Measurements from ENCODE around the gene PPP1R9B. TPM values are rescaled to one million over a fixed set of nuclear protein-coding genes. Genes with fewer than 3 reads are reported as not detected.
A peak's percentile ranks its signal among the peaks of the same experiment; 100 is the strongest.

The PPP1R9B gene
- total and polyA plus RNA-seq, 2 donors (not counting 1 experiment from before 2014, with no cell fraction given): 80.7 to 220 TPM

DNA sequence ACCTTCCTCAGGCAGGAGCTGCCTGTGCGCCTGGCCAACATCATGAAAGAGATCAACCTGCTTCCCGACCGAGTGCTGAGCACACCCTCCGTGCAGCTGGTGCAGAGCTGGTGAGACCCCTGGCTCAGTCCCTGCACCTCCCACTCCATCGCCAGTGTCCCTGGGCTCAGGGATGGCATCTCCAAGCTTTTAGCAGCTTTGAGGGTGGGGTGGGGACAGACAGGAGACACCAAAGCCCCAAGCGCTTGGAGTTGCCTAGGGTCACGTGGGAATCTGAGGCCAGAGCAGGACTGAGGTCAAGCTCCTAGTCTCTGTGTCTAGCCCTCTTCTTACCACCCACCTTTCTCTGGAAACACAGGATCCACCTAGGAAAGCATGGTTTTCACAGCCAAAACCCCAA is 53.0 kb downstream of the PPP1R9B start:
- H3K36me3 ChIP-seq (replicated peaks in 1 of 2; ENCODE audit: control extremely low read depth in 1 of 2, control insufficient read depth in 1 of 2, extremely low read depth in 1 of 2, insufficient read depth in 2 of 2, low read length in 1 of 2): peaks cover 0 to 37% of the 10 kb centered on the region in 2 experiments
- H2AFZ ChIP-seq (ENCODE audit: insufficient read depth, low read depth, low read length, poor library complexity, severe bottlenecking): no peak overlapping the region
- H3K27me3 Mint-ChIP-seq: no peaks in the 10 kb centered on the region
- no peak overlapping the region for H3K9ac ChIP-seq (ENCODE audit: low read length)
- H3K4me3 ChIP-seq (ENCODE audit: control extremely low read depth in 1 of 5, extremely low read depth in 1 of 5, insufficient read depth in 1 of 5, low read depth in 2 of 5, low read length in 4 of 5): no peak overlapping the region
- peaks cover 17% of the 10 kb centered on the region for H4K20me1 ChIP-seq (ENCODE audit: control insufficient read depth, insufficient read depth, low read length, poor library complexity, severe bottlenecking)
- ChIA-PET POLR2A (no interaction called here), CTCF (interaction anchor here (1.0 to 2.9 kb wide), 9 partner anchors 10 to 200 kb away, joined by 3 to 11 read pairs (median 4); no protein-coding TSS in a partner anchor)
- DNase-seq (no peak), ATAC-seq (ENCODE audit: low read depth) (no peak)
- no peaks in the 10 kb centered on the region for H3K27me3 ChIP-seq (replicated peaks in 1 of 4; ENCODE audit: control extremely low read depth in 1 of 4, control insufficient read depth in 3 of 4, insufficient read depth in 4 of 4, low read length in 3 of 4)
- H3K27ac Mint-ChIP-seq: peak overlapping the region; percentile 3
- no peaks in the 10 kb centered on the region for H3K9me3 Mint-ChIP-seq (ENCODE audit: insufficient read depth)
- 90% methylated on average over 6 of the region's 7 CpGs for WGBS (ENCODE audit: insufficient coverage)
- no peaks in the 10 kb centered on the region for H3K9me3 ChIP-seq (ENCODE audit: control extremely low read depth in 1 of 3, control insufficient read depth in 2 of 3, insufficient read depth in 1 of 3, low read length in 2 of 3)
- H3K4me1 Mint-ChIP-seq: peaks cover 27% of the 10 kb centered on the region
- TF ChIP-seq, protein P1, sequence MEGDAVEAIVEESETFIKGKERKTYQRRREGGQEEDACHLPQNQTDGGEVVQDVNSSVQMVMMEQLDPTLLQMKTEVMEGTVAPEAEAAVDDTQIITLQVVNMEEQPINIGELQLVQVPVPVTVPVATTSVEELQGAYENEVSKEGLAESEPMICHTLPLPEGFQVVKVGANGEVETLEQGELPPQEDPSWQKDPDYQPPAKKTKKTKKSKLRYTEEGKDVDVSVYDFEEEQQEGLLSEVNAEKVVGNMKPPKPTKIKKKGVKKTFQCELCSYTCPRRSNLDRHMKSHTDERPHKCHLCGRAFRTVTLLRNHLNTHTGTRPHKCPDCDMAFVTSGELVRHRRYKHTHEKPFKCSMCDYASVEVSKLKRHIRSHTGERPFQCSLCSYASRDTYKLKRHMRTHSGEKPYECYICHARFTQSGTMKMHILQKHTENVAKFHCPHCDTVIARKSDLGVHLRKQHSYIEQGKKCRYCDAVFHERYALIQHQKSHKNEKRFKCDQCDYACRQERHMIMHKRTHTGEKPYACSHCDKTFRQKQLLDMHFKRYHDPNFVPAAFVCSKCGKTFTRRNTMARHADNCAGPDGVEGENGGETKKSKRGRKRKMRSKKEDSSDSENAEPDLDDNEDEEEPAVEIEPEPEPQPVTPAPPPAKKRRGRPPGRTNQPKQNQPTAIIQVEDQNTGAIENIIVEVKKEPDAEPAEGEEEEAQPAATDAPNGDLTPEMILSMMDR (IDR thresholded peaks at IDR 0.05): no peak
- TF ChIP-seq EZH2 (IDR thresholded peaks at IDR 0.05; ENCODE audit: borderline replicate concordance, insufficient read depth, low read depth, low read length, poor library complexity, severe bottlenecking): no peak
- H3K4me1 ChIP-seq (ENCODE audit: control insufficient read depth in 2 of 2, insufficient read depth in 2 of 2, low read length in 2 of 2): peaks cover 8 to 20% of the 10 kb centered on the region in 2 donors
- peaks cover 13% of the 10 kb centered on the region for H3K79me2 ChIP-seq (ENCODE audit: control insufficient read depth, insufficient read depth, low read length)
- no peak overlapping the region for H3K4me2 ChIP-seq (replicated peaks; ENCODE audit: low read depth, low read length, poor library complexity, severe bottlenecking)
- no peak overlapping the region for H3K27ac ChIP-seq (ENCODE audit: low read length in 2 of 2)
- intact Hi-C loops (cut with micrococcal nuclease): loop anchor here (10.0 kb wide), 1 partner anchor 277 kb away; the partner anchor contains the start of genes EME1 and MRPL27
- H3K4me3 Mint-ChIP-seq: peak overlapping the region; percentile 66

DNA sequence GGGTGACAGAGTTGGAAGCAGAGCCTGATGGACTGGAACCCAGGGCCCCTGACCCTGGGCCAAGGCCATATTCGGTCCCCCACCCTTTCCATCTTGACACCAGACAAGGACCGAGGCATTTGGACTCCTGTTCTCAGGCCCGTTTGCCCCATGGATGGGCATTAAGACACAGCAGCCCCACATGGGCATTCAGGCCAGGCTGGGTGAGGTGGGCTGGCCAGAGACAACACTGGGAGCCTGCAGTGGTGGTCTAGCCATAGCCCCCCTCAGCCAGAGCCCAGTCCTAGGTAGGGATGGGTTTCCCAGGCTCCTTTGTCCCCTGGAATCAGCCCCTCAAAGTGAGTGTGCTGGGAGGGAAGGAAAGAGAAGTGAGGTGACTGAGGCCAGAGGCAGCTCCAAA is 53.7 kb downstream of the PPP1R9B start:
- no peaks in the 10 kb centered on the region for H3K9me3 ChIP-seq (ENCODE audit: control extremely low read depth in 1 of 3, control insufficient read depth in 2 of 3, insufficient read depth in 1 of 3, low read length in 2 of 3)
- H3K27me3 ChIP-seq (replicated peaks in 1 of 4; ENCODE audit: control extremely low read depth in 1 of 4, control insufficient read depth in 3 of 4, insufficient read depth in 4 of 4, low read length in 3 of 4): peaks cover 0 to 3% (median 0%) of the 10 kb centered on the region in 4 experiments
- Mint-ChIP-seq H3K4me1 (peaks cover 27% of the 10 kb centered on the region), H3K27me3 (no peaks in the 10 kb centered on the region), H3K9me3 (ENCODE audit: insufficient read depth) (no peaks in the 10 kb centered on the region), H3K4me3 (peak overlapping the region; percentile 99), H3K27ac (peak overlapping the region; percentile 3)
- POLR2A ChIA-PET: no interaction called here
- H2AFZ ChIP-seq (ENCODE audit: insufficient read depth, low read depth, low read length, poor library complexity, severe bottlenecking): no peak overlapping the region
- H3K4me1 ChIP-seq (ENCODE audit: control insufficient read depth in 2 of 2, insufficient read depth in 2 of 2, low read length in 2 of 2): peaks cover 8 to 20% of the 10 kb centered on the region in 2 donors
- intact Hi-C loops (cut with micrococcal nuclease): loop anchor here (10.0 kb wide), 1 partner anchor 278 kb away; the partner anchor contains the start of genes EME1 and MRPL27
- peaks cover 13% of the 10 kb centered on the region for H3K79me2 ChIP-seq (ENCODE audit: control insufficient read depth, insufficient read depth, low read length)
- WGBS (ENCODE audit: insufficient coverage): 89% methylated on average over 3 of the region's 3 CpGs
- TF ChIP-seq, protein P1 (IDR thresholded peaks at IDR 0.05): no peak
- no peak for TF ChIP-seq EZH2 (IDR thresholded peaks at IDR 0.05; ENCODE audit: borderline replicate concordance, insufficient read depth, low read depth, low read length, poor library complexity, severe bottlenecking)
- H3K4me3 ChIP-seq (ENCODE audit: control extremely low read depth in 1 of 5, extremely low read depth in 1 of 5, insufficient read depth in 1 of 5, low read depth in 2 of 5, low read length in 4 of 5): no peak overlapping the region
- H3K27ac ChIP-seq (ENCODE audit: low read length in 2 of 2): no peak overlapping the region
- peaks cover 0 to 33% of the 10 kb centered on the region in 2 experiments for H3K36me3 ChIP-seq (replicated peaks in 1 of 2; ENCODE audit: control extremely low read depth in 1 of 2, control insufficient read depth in 1 of 2, extremely low read depth in 1 of 2, insufficient read depth in 2 of 2, low read length in 1 of 2)
- H4K20me1 ChIP-seq (ENCODE audit: control insufficient read depth, insufficient read depth, low read length, poor library complexity, severe bottlenecking): peaks cover 10% of the 10 kb centered on the region
- ATAC-seq (ENCODE audit: low read depth) (no peak), DNase-seq (no peak)
- CTCF ChIA-PET: interaction anchor here (1.0 to 1.8 kb wide), 6 partner anchors 9 to 201 kb away, joined by 3 to 7 read pairs (median 4); no protein-coding TSS in a partner anchor
- peak overlapping the region; percentile 100 for H3K4me2 ChIP-seq (replicated peaks; ENCODE audit: low read depth, low read length, poor library complexity, severe bottlenecking)
- H3K9ac ChIP-seq (ENCODE audit: low read length): no peak overlapping the region
